CD8-positive, alpha-beta memory T cell (primary cell): ENCODE results near the gene KCNMB2. TPM values are rescaled to one million over a fixed set of nuclear protein-coding genes. Genes with fewer than 3 reads are reported as not detected.
A peak's percentile ranks its signal among the peaks of the same experiment; 100 is the strongest.

Source experiments
- CTCF ChIA-PET: fragments of 350-600 bp; sonication (Branson Sonifier 250); formaldehyde crosslinking; loops from one replicate; lab custom pipeline; 2021; ENCODE audit warnings: antibody characterized with exemption; lab: Charles Lee
- POLR2A ChIA-PET: fragments of 350-600 bp; sonication (Branson Sonifier 250); formaldehyde crosslinking; loops from one replicate; lab custom pipeline; 2021; ENCODE audit warnings: antibody characterized with exemption; lab: Charles Lee
- DNase-seq, 5 donors: peaks; one replicate each; pipeline versions ENCODE4 v3.0.0 to v3.0.0-alpha.2; 2020 to 2022; ENCODE audit warnings: mixed read lengths in 1 of 5
- H3K27ac ChIP-seq: one replicate; pipeline ENCODE4 v1.7.0; 2013; ENCODE audit warnings: low read depth, mild to moderate bottlenecking, low read length, moderate library complexity
- H3K27me3 ChIP-seq: 2 replicates; pipeline ENCODE4 v1.7.0; 2013; ENCODE audit warnings: low read length, mild to moderate bottlenecking; ENCODE audit not compliant: insufficient read depth, poor library complexity, severe bottlenecking
- H3K36me3 ChIP-seq: 2 replicates; pipeline ENCODE4 v1.7.0; 2013; ENCODE audit warnings: mild to moderate bottlenecking, low read length, moderate library complexity; ENCODE audit not compliant: insufficient read depth
- H3K4me1 ChIP-seq: 2 replicates; pipeline ENCODE4 v1.7.0; 2013; ENCODE audit warnings: mild to moderate bottlenecking, low read length, moderate library complexity; ENCODE audit not compliant: insufficient read depth
- H3K4me3 ChIP-seq: 2 replicates; pipeline ENCODE4 v1.7.0; 2013; ENCODE audit warnings: mild to moderate bottlenecking, low read length
- H3K9me3 ChIP-seq: 2 replicates; pipeline ENCODE4 v1.7.0; 2013; ENCODE audit warnings: mild to moderate bottlenecking, low read length
- H3K27ac Mint-ChIP-seq, 8 donors: one replicate each; pipeline ENCODE4 v1.8.0; 2020 to 2021; ENCODE audit warnings: mixed read lengths in 8 of 8, mild to moderate bottlenecking in 6 of 8, inconsistent platforms in 3 of 8, moderate library complexity in 3 of 8
- H3K27me3 Mint-ChIP-seq, 2 donors: one replicate each; pipeline ENCODE4 v1.8.0; 2020 to 2021; ENCODE audit warnings: mixed read lengths in 2 of 2, mild to moderate bottlenecking in 1 of 2, moderate library complexity in 1 of 2
- H3K36me3 Mint-ChIP-seq, 3 donors: one replicate each; pipeline ENCODE4 v1.8.0; 2020 to 2021; ENCODE audit warnings: mixed read lengths in 3 of 3, inconsistent platforms in 1 of 3, mild to moderate bottlenecking in 1 of 3
- H3K4me1 Mint-ChIP-seq, 3 donors: one replicate each; pipeline ENCODE4 v1.8.0; 2020 to 2021; ENCODE audit warnings: mixed read lengths in 3 of 3, inconsistent platforms in 1 of 3, mild to moderate bottlenecking in 1 of 3
- H3K4me3 Mint-ChIP-seq, 7 donors: one replicate each; pipeline ENCODE4 v1.8.0; 2020 to 2021; ENCODE audit warnings: mixed read lengths in 7 of 7, mild to moderate bottlenecking in 6 of 7, moderate library complexity in 4 of 7, inconsistent platforms in 2 of 7
- H3K9me3 Mint-ChIP-seq, 5 donors: one replicate each; pipeline ENCODE4 v1.8.0; 2020 to 2022; ENCODE audit warnings: mixed read lengths in 5 of 5, mild to moderate bottlenecking in 3 of 5, moderate library complexity in 2 of 5, inconsistent platforms in 1 of 5
- polyA plus RNA-seq: library from polyadenylated mRNA; unstranded; fragments of 300-500 nt; fragmentation: Illumina TruSeq; gene quantifications from one replicate; pipeline ENCODE4 v1.2.3, GENCODE V29; 2021
- total RNA-seq, 2 experiments: library from RNA; stranded (reverse); gene quantifications; one replicate each; pipeline ENCODE4 v1.2.3, GENCODE V29; 2021

The KCNMB2 gene
- total and polyA plus RNA-seq, 3 experiments from 2014 or later: not detected

DNA sequence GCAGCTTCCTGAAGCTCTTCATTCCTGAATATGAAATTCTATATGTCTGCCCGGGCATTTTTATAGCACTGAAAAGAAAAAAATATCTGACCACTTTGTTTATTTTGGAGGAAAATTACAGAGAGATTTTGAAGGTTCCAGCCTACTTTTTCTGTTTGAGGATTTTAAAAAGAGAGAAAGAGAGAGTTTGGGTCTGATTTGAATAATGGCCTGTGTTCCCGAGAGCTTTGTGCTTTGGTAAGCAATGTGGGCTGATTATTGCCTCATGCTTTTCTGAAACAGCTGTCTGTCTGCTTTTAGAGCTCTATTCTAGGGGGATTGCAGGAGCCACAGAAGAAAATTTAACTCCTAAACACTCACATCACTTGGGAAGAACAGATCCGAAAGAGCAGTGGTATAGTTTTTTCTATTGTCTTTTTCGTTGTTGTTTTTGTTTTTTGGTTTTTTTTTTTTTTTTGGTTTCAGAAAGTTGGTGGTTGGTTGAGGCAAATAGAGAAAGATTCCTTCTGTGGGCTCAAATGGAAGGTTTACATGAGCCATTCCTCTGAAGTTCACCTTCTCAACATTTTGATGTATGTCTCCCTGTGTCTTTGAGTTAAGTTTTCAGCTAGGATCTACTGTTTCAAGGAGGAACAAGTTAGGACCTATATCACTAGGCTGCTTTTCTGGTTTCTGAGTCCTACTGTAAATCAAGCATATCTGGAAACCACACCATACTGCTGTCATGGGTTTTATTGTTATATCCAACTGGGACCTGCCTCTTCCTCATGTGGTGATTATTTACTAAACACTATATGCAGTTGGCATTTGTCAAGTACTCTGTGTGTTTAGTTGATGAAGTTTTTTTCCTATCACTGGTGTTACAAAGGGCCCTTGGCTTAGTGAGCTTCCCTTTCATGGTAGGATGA, 178.9 kb downstream of the KCNMB2 start:
- H3K9me3 Mint-ChIP-seq: peaks cover 0 to 4% (median 0%) of the 10 kb centered on the region in 5 donors
- no peak for DNase-seq
- Histone ChIP-seq H3K4me1 (no peaks in the 10 kb centered on the region), H3K9me3 (no peaks in the 10 kb centered on the region), H3K4me3 (no peak overlapping the region), H3K27me3 (no peaks in the 10 kb centered on the region), H3K36me3 (no peaks in the 10 kb centered on the region), H3K27ac (no peak overlapping the region)
- CTCF ChIA-PET: no interaction called here
- no peaks in the 10 kb centered on the region for H3K36me3 Mint-ChIP-seq
- no peak overlapping the region for H3K27ac Mint-ChIP-seq
- H3K27me3 Mint-ChIP-seq: no peaks in the 10 kb centered on the region
- H3K4me1 Mint-ChIP-seq: no peaks in the 10 kb centered on the region
- H3K4me3 Mint-ChIP-seq: no peak overlapping the region
- POLR2A ChIA-PET: no interaction called here

DNA sequence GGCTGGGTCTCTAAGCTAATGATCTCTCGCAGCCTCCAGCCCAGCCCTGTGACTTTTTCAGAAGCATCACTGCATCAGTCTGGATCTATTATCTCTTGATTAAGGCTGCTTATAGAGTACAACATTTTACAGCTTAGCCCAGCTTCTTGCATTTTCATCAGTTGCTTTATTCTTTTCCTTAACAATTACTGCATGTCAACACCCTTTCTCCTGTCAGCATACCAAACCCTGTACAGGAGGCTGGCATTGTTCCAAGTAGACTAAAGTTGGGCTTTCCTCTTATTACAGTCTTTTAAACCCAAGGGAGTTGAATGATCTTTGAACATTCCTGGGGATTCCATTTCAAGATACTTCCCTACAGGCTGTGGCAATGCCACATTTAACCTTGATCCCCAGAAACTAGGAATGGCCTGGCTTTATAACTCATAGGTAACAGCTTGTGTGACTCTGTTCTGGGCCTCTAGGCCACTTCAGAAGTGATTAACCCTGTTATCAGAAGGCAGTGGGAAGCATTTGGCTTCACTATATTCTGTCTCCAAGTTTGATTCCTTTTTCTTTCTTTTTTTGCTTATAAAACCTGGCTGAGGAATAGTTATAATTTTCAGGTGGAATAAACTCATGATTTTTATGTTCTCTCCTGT, 182.9 kb downstream of the KCNMB2 start:
- Histone ChIP-seq H3K36me3 (no peaks in the 10 kb centered on the region), H3K27me3 (no peaks in the 10 kb centered on the region), H3K4me3 (no peak overlapping the region), H3K4me1 (no peaks in the 10 kb centered on the region), H3K9me3 (no peaks in the 10 kb centered on the region), H3K27ac (no peak overlapping the region)
- peaks cover 0 to 9% (median 5%) of the 10 kb centered on the region in 5 donors for H3K9me3 Mint-ChIP-seq
- H3K27me3 Mint-ChIP-seq: peaks cover 0 to 3% of the 10 kb centered on the region in 2 donors
- no peaks in the 10 kb centered on the region for H3K4me1 Mint-ChIP-seq
- CTCF ChIA-PET: no interaction called here
- no peak for DNase-seq
- POLR2A ChIA-PET: no interaction called here
- no peak overlapping the region for H3K4me3 Mint-ChIP-seq
- H3K27ac Mint-ChIP-seq: no peak overlapping the region
- no peaks in the 10 kb centered on the region for H3K36me3 Mint-ChIP-seq

DNA sequence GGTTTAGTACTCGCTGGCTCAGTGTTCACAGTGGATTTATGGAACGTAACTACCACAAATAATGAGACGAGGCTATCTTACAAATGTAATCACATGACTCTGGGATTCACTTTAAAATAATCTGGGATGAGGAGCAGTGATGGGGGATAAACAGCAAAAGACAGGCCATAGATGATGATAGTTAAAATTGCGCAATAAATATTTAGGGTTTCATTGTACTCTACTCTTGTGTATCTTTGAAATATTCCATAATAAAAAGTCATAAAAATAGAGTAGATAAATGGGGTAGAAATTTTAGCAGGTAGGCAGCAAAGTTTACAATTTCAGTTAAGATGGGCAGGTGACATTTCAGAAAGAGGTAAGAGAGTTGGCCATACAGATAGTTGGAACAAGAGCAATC, 196.6 kb downstream of the KCNMB2 start:
- H3K4me3 Mint-ChIP-seq: no peak overlapping the region
- peaks cover 0 to 1% of the 10 kb centered on the region in 2 donors for H3K27me3 Mint-ChIP-seq
- H3K9me3 ChIP-seq: no peaks in the 10 kb centered on the region
- no peaks in the 10 kb centered on the region for H3K36me3 ChIP-seq
- H3K27me3 ChIP-seq: no peaks in the 10 kb centered on the region
- no peaks in the 10 kb centered on the region for H3K4me1 ChIP-seq
- H3K36me3 Mint-ChIP-seq: no peaks in the 10 kb centered on the region
- CTCF ChIA-PET: no interaction called here
- DNase-seq: no peak
- H3K9me3 Mint-ChIP-seq: peaks cover 0 to 4% (median 1%) of the 10 kb centered on the region in 5 donors
- POLR2A ChIA-PET: no interaction called here
- H3K4me3 ChIP-seq: no peak overlapping the region
- H3K27ac Mint-ChIP-seq: no peak overlapping the region
- no peaks in the 10 kb centered on the region for H3K4me1 Mint-ChIP-seq
- no peak overlapping the region for H3K27ac ChIP-seq

GRCh38 chr3:178735032-178735674, 198.9 kb downstream of the KCNMB2 start:
- Histone ChIP-seq H3K36me3 (no peaks in the 10 kb centered on the region), H3K9me3 (no peaks in the 10 kb centered on the region), H3K27ac (no peak overlapping the region), H3K27me3 (no peaks in the 10 kb centered on the region), H3K4me1 (no peaks in the 10 kb centered on the region), H3K4me3 (no peak overlapping the region)
- Mint-ChIP-seq H3K9me3 (peaks cover 0 to 4% (median 1%) of the 10 kb centered on the region in 5 donors), H3K4me1 (no peaks in the 10 kb centered on the region), H3K27ac (peak overlapping the region in 1 of 8 donors; percentile 13), H3K27me3 (no peaks in the 10 kb centered on the region), H3K36me3 (no peaks in the 10 kb centered on the region), H3K4me3 (no peak overlapping the region)
- POLR2A ChIA-PET: no interaction called here
- no peak for DNase-seq
- CTCF ChIA-PET: no interaction called here

DNA sequence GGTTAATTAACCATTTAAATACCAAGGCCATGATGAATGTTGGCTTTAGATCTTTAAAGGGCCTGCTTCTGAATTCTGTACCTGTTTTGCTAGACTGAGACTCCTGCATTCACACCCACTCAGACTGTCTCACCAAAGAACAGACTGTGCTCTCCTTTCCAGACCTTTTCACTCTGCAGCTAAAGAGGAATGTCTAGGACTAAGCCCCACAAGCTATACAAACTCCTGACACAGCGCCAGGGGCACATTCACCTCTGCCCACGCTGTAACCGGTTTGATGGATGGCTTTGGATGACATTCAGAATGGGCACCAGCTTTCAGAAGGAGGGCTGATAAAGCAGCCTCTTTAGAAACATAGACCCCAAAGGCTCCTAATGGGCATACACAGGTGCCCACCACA, 200.1 kb downstream of the KCNMB2 start:
- Mint-ChIP-seq H3K9me3 (peaks cover 0 to 4% (median 0%) of the 10 kb centered on the region in 5 donors), H3K27me3 (no peaks in the 10 kb centered on the region), H3K4me3 (no peak overlapping the region), H3K36me3 (no peaks in the 10 kb centered on the region), H3K4me1 (no peaks in the 10 kb centered on the region), H3K27ac (no peak overlapping the region)
- ChIA-PET CTCF (no interaction called here), POLR2A (no interaction called here)
- H3K27me3 ChIP-seq: no peaks in the 10 kb centered on the region
- no peak overlapping the region for H3K4me3 ChIP-seq
- no peaks in the 10 kb centered on the region for H3K4me1 ChIP-seq
- no peak overlapping the region for H3K27ac ChIP-seq
- no peak for DNase-seq
- no peaks in the 10 kb centered on the region for H3K36me3 ChIP-seq
- H3K9me3 ChIP-seq: no peaks in the 10 kb centered on the region

GRCh38 chr3:178739720-178740119, 203.5 kb downstream of the KCNMB2 start:
- Mint-ChIP-seq H3K4me1 (no peaks in the 10 kb centered on the region), H3K36me3 (no peaks in the 10 kb centered on the region), H3K27me3 (no peaks in the 10 kb centered on the region), H3K4me3 (no peak overlapping the region), H3K9me3 (peaks cover 0 to 6% (median 0%) of the 10 kb centered on the region in 5 donors), H3K27ac (no peak overlapping the region)
- no peaks in the 10 kb centered on the region for H3K36me3 ChIP-seq
- no peak overlapping the region for H3K4me3 ChIP-seq
- no peak overlapping the region for H3K27ac ChIP-seq
- no peaks in the 10 kb centered on the region for H3K4me1 ChIP-seq
- ChIA-PET CTCF (no interaction called here), POLR2A (no interaction called here)
- H3K27me3 ChIP-seq: no peaks in the 10 kb centered on the region
- no peak for DNase-seq
- no peaks in the 10 kb centered on the region for H3K9me3 ChIP-seq

DNA sequence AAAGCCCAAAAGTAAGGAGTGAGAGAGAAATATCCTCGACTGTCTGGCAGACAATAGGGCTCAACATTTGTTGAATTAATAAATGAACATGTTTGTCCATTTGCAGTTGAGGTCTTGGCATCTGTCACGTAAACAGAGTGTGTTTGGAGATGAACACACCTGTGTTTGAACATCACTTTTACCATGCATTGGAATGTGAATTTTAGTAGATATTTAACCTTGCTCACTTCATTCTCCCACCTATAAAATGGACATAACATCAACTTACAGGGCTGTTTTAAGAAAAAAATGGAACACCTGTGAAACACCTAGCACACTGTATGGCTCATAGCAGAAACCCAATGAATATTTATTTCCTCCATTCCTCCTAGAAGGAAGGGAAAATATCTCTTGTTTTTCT, 204.8 kb downstream of the KCNMB2 start:
- Mint-ChIP-seq H3K9me3 (peaks cover 0 to 7% (median 0%) of the 10 kb centered on the region in 5 donors), H3K27ac (no peak overlapping the region), H3K27me3 (no peaks in the 10 kb centered on the region), H3K4me1 (no peaks in the 10 kb centered on the region), H3K36me3 (no peaks in the 10 kb centered on the region), H3K4me3 (no peak overlapping the region)
- no peak overlapping the region for H3K4me3 ChIP-seq
- POLR2A ChIA-PET: no interaction called here
- no peak for DNase-seq
- H3K9me3 ChIP-seq: no peaks in the 10 kb centered on the region
- H3K4me1 ChIP-seq: no peaks in the 10 kb centered on the region
- CTCF ChIA-PET: no interaction called here
- H3K27ac ChIP-seq: no peak overlapping the region
- H3K27me3 ChIP-seq: no peaks in the 10 kb centered on the region
- H3K36me3 ChIP-seq: no peaks in the 10 kb centered on the region

DNA sequence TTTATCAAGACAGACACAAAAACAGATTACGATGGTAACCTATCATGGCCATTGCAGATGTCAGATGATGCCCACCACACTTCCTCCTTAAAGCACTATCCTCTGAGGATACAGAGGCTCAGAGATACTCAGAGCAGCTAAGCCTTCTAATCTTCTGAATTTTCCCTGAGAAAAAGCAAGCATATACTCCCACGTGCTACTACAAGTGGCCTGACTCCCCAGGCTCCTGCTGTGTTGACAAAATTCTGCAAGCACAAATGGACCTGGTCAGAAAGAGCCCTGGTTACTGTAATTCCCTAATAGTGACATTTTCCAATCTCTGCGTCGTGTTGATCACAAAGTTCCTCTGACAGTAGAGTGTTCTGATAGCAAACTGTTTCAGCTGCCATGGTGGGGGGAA, 207.1 kb downstream of the KCNMB2 start:
- no peaks in the 10 kb centered on the region for H3K27me3 ChIP-seq
- H3K9me3 ChIP-seq: no peaks in the 10 kb centered on the region
- no peak overlapping the region for H3K4me3 ChIP-seq
- ChIA-PET POLR2A (no interaction called here), CTCF (no interaction called here)
- no peaks in the 10 kb centered on the region for H3K36me3 ChIP-seq
- Mint-ChIP-seq H3K27me3 (no peaks in the 10 kb centered on the region), H3K4me1 (no peaks in the 10 kb centered on the region), H3K27ac (no peak overlapping the region), H3K9me3 (peaks cover 0 to 8% (median 4%) of the 10 kb centered on the region in 5 donors), H3K36me3 (no peaks in the 10 kb centered on the region), H3K4me3 (no peak overlapping the region)
- no peaks in the 10 kb centered on the region for H3K4me1 ChIP-seq
- H3K27ac ChIP-seq: no peak overlapping the region
- no peak for DNase-seq
